HepG2 (cell line): Measurements from ENCODE around the gene P2RX1. TPM values are rescaled to one million over a fixed set of nuclear protein-coding genes. Genes with fewer than 3 reads are reported as not detected.

Source experiments
- ATAC-seq: fragments of 200-7000 bp; cut with Tn5 transposase; 3 replicates; pipeline ENCODE4 v1.9.1; 2020; ENCODE audit warnings: mild to moderate bottlenecking, moderate library complexity
- BruUV-seq: library from RNA; stranded (reverse); fragments of 400-500 nt; replicated peaks from 2 replicates; lab custom pipeline; 2021; lab: Mats Ljungman, UMichigan
- CTCF ChIA-PET: fragments of 300-600 bp; formaldehyde crosslinking; extraction: SDS; loops from one replicate; lab custom pipeline; 2021; ENCODE audit warnings: low total read pairs, inconsistent platforms, low intra/inter-chr PET ratio; lab: Yijun Ruan, JAX
- POLR2A ChIA-PET: fragments of 350-600 bp; sonication (Branson Sonifier 250); formaldehyde crosslinking; loops from one replicate; lab custom pipeline; 2020; ENCODE audit warnings: antibody characterized with exemption, inconsistent platforms; lab: Yijun Ruan, JAX
- DNase-seq: peaks from one replicate; pipeline ENCODE4 v3.0.0-alpha.2; 2015; ENCODE audit warnings: low spot score
- FAIRE-seq: peaks from 3 replicates; lab custom pipeline; 2011; peaks lifted over from hg19 to GRCh38; lab: Jason Lieb, UNC
- H2AFZ ChIP-seq: one replicate; pipeline ENCODE4 v1.6.1; 2011; ENCODE audit warnings: low read length, inconsistent platforms
- H3K27ac ChIP-seq: fragments of 300-600 bp; 3 replicates; pipeline ENCODE4 v1.8.0; 2011; ENCODE audit warnings: mixed run types, mild to moderate bottlenecking, mixed read lengths, low read length, inconsistent platforms; ENCODE audit not compliant: insufficient read depth; ENCODE audit errors: extremely low read length
- H3K27me3 ChIP-seq, 2 experiments: fragments of 200-600 bp in 1 of 2; 2 replicates in 1 of 2; 3 replicates in 1 of 2; pipeline versions ENCODE4 v1.6.0 to v1.8.0; 2011; ENCODE audit warnings: low read length in 2 of 2, mild to moderate bottlenecking in 2 of 2, moderate library complexity in 2 of 2, inconsistent platforms in 1 of 2; ENCODE audit not compliant: insufficient read depth in 2 of 2, control insufficient read depth in 1 of 2
- H3K36me3 ChIP-seq, 2 experiments: fragments of 200-600 bp in 1 of 2; replicated peaks in 1 of 2; 2 replicates in 1 of 2; 3 replicates in 1 of 2; pipeline versions ENCODE4 v1.5.1 to v1.8.0; 2011; ENCODE audit warnings: low read length in 2 of 2, inconsistent platforms in 1 of 2; ENCODE audit not compliant: insufficient read depth in 2 of 2, control insufficient read depth in 1 of 2
- H3K4me1 ChIP-seq: 2 replicates; pipeline ENCODE4 v1.5.1; 2012; ENCODE audit warnings: low read length, inconsistent platforms; ENCODE audit not compliant: insufficient read depth
- H3K4me2 ChIP-seq: 2 replicates; pipeline ENCODE4 v1.6.0; 2011; ENCODE audit warnings: low read depth, low read length, inconsistent platforms
- H3K4me3 ChIP-seq, 3 experiments: fragments of 200-600 bp in 1 of 3; sonication (generic), shearing (Covaris generic) in 1 of 3; replicated peaks in 1 of 3; 2 replicates each; pipeline ENCODE4 v1.5.1; 2011 to 2016; ENCODE audit warnings: low read length in 3 of 3, inconsistent platforms in 2 of 3, low read depth in 2 of 3, mild to moderate bottlenecking in 2 of 3, control low read depth in 1 of 3, mixed read lengths in 1 of 3; ENCODE audit not compliant: insufficient read depth in 1 of 3
- H3K79me2 ChIP-seq: one replicate; pipeline ENCODE4 v1.6.1; 2011; ENCODE audit warnings: low read length, inconsistent platforms; ENCODE audit not compliant: insufficient read depth
- H3K9ac ChIP-seq: 2 replicates; pipeline ENCODE4 v1.6.0; 2011; ENCODE audit warnings: mild to moderate bottlenecking, low read depth, low read length, inconsistent platforms; ENCODE audit not compliant: insufficient read depth
- H3K9me3 ChIP-seq: 2 replicates; pipeline ENCODE4 v1.5.1; 2012; ENCODE audit warnings: mild to moderate bottlenecking, low read length
- H4K20me1 ChIP-seq: 2 replicates; pipeline ENCODE4 v1.6.0; 2011; ENCODE audit warnings: inconsistent platforms, mild to moderate bottlenecking, low read length, moderate library complexity; ENCODE audit not compliant: insufficient read depth
- FOSL1 ChIP-seq: sonication (generic); formaldehyde crosslinking; IDR thresholded peaks from 2 replicates; pipeline ENCODE4 v1.9.0; 2021; ENCODE audit warnings: missing genetic modification reagents, borderline replicate concordance
- PRDM10 ChIP-seq: sonication (generic); formaldehyde crosslinking; IDR thresholded peaks from 2 replicates; pipeline ENCODE4 v1.4.0; 2020; ENCODE audit warnings: low read depth, missing genetic modification reagents
- PREB ChIP-seq: sonication (generic); formaldehyde crosslinking; IDR thresholded peaks from 2 replicates; pipeline ENCODE4 v1.4.0; 2020; ENCODE audit warnings: missing genetic modification reagents
- REL ChIP-seq: sonication (generic); formaldehyde crosslinking; conservative IDR thresholded peaks from 2 replicates; pipeline ENCODE4 v1.8.0; 2022; ENCODE audit warnings: mild to moderate bottlenecking, missing genetic modification reagents, moderate library complexity
- ZFP37 ChIP-seq: sonication (generic); formaldehyde crosslinking; IDR thresholded peaks from 2 replicates; pipeline ENCODE4 v1.4.0; 2020; ENCODE audit warnings: missing genetic modification reagents, borderline replicate concordance
- ZNF121 ChIP-seq: sonication (generic); formaldehyde crosslinking; IDR thresholded peaks from 2 replicates; pipeline ENCODE4 v1.5.0; 2020; ENCODE audit warnings: mild to moderate bottlenecking, missing genetic modification reagents
- ZNF276 ChIP-seq: sonication (generic); formaldehyde crosslinking; IDR thresholded peaks from 2 replicates; pipeline ENCODE4 v1.4.0; 2020; ENCODE audit warnings: mild to moderate bottlenecking, low read depth, missing genetic modification reagents
- ZNF496 ChIP-seq: sonication (generic); formaldehyde crosslinking; IDR thresholded peaks from 2 replicates; pipeline ENCODE4 v1.8.1; 2023; ENCODE audit warnings: mild to moderate bottlenecking, moderate library complexity, missing genetic modification reagents; ENCODE audit not compliant: insufficient replicate concordance
- WGBS: methylation state at CpG from one replicate; pipeline ENCODE4 v1.1.6; 2017; ENCODE audit warnings: low lambda C conversion rate; 5-methylcytosine and 5-hydroxymethylcytosine counted together
- in situ Hi-C: cut with HindIII; loops from 2 replicates; pipeline ENCODE4 v1.10.0; 2017; ENCODE audit warnings: low pct_unique_long_range_greater_than_20kb; ENCODE audit not compliant: extremely low pct_ligation_motif_present
- intact Hi-C: fragments of 100-400 bp; cut with micrococcal nuclease; formaldehyde crosslinking; loops from one replicate; pipeline ENCODE4 v1.10.0; 2022; ENCODE audit not compliant: unreplicated experiment
- polyA plus RNA-seq, 8 experiments: library from polyadenylated mRNA; depleted of rRNA in 3 of 8; stranded (reverse) in 7 of 8; unstranded in 1 of 8; fragments of >200 nt; fragmentation: Illumina TruSeq in 4 of 8; extraction: Trizol in 4 of 8; gene quantifications; 2 replicates each; pipeline versions ENCODE4 v1.2.1 to v1.2.3, GENCODE V29; 2011 to 2016; ENCODE audit warnings: low read depth in 4 of 8, missing spikeins in 1 of 8, mixed read lengths in 1 of 8; ENCODE audit not compliant: insufficient read depth in 1 of 8
- total RNA-seq, 5 experiments: library from RNA; depleted of rRNA; stranded (reverse); fragments of >200 nt; fragmentation: Illumina TruSeq; extraction: Trizol; gene quantifications; 2 replicates each; pipeline ENCODE4 v1.2.3, GENCODE V29; 2016; ENCODE audit warnings: low read depth in 1 of 5

P2RX1 gene
- total and polyA plus RNA-seq, 2 of the 13 experiments (the other 11 are each of a cell fraction or from before 2014, with no cell fraction given): 0.04 to 0.50 TPM

- no peaks in the 10 kb centered on the region for H3K9me3 ChIP-seq
- POLR2A ChIA-PET: no interaction called here
- H3K36me3 ChIP-seq: peaks cover 0 to 2% of the 10 kb centered on the region in 2 experiments; a peak in 1 of 5 replicates
- no peak overlapping the region for H3K4me3 ChIP-seq
- no peak for TF ChIP-seq ZNF276 (CRISPR knock-in tag)
- peak; percentile 28; the same call in 1 of the 2 replicates for TF ChIP-seq ZNF121 (CRISPR knock-in tag)
- H3K4me1 ChIP-seq: peaks cover 7% of the 10 kb centered on the region; the same call in 1 of the 2 replicates
- 94% methylated on average over 7 of the region's 7 CpGs for WGBS
- H3K4me2 ChIP-seq: no peak overlapping the region
- H3K27me3 ChIP-seq: no peaks in the 10 kb centered on the region
- H3K9ac ChIP-seq: no peak overlapping the region
- intact Hi-C loops (no loop called here), in situ Hi-C loops (no loop called here)
- CTCF ChIA-PET: no interaction called here
- H3K27ac ChIP-seq: no peak overlapping the region
- no peak for FAIRE-seq
- DNase-seq: no peak
- BruUV-seq: no TSS peak
- no peak overlapping the region for H2AFZ ChIP-seq
- no peaks in the 10 kb centered on the region for H3K79me2 ChIP-seq
- no peak for ATAC-seq
- no peaks in the 10 kb centered on the region for H4K20me1 ChIP-seq
Measured at GRCh38 chr17:3875317-3875716, 40.9 kb downstream of the P2RX1 start.

GRCh38 chr17:3873862-3874261 is 42.4 kb downstream of the P2RX1 start:
- 90% methylated on average over 10 of the region's 10 CpGs for WGBS
- Histone ChIP-seq H3K27me3 (no peaks in the 10 kb centered on the region), H2AFZ (no peak overlapping the region), H3K4me3 (no peak overlapping the region), H3K9me3 (no peaks in the 10 kb centered on the region), H3K36me3 (peaks cover 0 to 2% of the 10 kb centered on the region in 2 experiments; a peak in 1 of 5 replicates), H3K4me1 (peaks cover 8% of the 10 kb centered on the region), H4K20me1 (no peaks in the 10 kb centered on the region), H3K4me2 (no peak overlapping the region), H3K9ac (no peak overlapping the region), H3K27ac (no peak overlapping the region), H3K79me2 (no peaks in the 10 kb centered on the region)
- BruUV-seq: no TSS peak
- ChIA-PET CTCF (no interaction called here), POLR2A (no interaction called here)
- DNase-seq (no peak), FAIRE-seq (no peak), ATAC-seq (no peak)
- in situ Hi-C loops (no loop called here), intact Hi-C loops (no loop called here)
- TF ChIP-seq ZNF496 (CRISPR knock-in tag) (no peak), REL (CRISPR knock-in tag) (no peak), FOSL1 (CRISPR knock-in tag) (no peak), ZFP37 (CRISPR knock-in tag) (no peak), PREB (CRISPR knock-in tag) (no peak), PRDM10 (CRISPR knock-in tag) (no peak)
